GM21367 (cell line): Measurements from ENCODE around the gene NTNG2.

Source experiments
- ATAC-seq: cut with Tn5 transposase; IDR thresholded peaks from one replicate; pipeline ENCODE4 v1.9.1; 2021; ENCODE audit not compliant: unreplicated experiment

The NTNG2 gene

DNA sequence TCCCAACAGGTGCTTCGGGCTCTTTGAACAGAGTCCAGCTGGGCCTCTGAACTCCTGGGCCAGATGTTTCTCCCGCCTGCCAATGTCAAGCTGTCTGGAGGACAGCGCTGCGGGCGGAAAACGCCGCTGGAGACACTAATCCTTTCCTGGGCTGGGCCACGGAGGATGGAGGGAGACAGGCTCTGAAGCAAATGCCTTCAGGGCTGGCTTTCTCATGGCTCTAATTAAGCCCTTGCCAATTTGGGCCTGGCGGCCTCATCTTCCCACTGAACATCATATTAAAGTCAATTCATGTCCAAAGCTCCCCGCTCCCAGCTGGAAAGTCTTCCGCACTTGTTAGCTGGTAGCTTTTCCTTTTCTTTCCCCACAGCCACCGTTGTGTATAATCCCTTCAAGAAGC is 72.7 kb downstream of the NTNG2 start:
- no peak for ATAC-seq

DNA sequence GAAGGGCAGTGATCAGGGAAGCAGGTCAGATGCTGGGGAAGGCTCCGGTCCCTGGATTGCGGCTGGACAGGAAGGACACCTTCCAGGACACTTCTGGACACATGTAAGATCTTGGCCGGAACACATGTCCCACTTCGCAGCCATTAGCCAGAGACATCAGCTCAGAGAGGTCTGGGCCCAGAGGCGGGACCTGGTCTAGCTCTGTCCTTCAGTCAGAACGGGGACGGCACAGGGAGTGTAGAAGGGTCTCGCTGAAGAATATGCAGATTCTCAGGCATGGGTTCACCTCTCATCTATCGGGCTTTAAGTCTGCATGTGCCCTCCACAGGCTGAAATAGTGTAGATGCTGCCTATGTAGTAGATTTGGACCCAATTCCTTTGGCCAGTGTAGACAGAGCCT is 73.3 kb downstream of the NTNG2 start:
- no peak for ATAC-seq

DNA sequence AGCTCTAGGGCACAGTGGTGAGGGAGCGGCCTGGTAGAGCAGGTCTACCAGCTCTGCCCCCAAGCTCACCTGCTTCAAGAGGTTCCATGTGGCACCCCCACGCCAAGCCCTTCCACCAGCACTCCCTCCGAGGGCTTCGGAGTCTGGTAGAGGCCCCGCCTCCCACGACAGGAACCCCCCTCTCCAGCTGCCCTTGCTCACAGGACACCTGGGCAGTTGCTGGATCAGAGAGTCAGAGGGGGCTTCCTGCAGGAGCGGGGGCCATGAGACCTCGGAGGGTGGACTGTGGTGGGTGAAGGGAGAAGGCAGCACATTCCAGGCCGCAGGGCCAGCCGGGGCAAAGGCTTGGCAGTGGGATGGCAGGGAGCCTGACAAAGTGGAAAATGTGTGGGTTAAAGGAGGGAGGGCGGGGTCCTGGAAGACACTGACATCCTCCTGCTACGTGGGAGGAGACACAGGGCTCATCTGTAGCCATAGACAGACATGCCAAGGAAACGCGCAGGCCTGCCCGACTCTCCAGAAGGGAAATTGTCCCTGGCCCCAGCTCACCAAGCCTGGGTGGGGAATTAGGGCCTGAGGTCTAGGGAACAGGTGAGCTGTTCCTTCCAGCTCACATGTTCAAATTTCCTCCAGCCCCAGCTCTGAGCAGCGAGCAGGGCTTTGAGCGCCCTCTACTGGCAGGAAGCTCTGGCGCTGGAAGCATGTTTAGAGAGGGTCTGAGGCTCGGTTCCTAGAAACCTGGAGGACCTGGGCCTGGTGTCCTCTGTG is 74.2 kb downstream of the NTNG2 start:
- no peak for ATAC-seq

DNA sequence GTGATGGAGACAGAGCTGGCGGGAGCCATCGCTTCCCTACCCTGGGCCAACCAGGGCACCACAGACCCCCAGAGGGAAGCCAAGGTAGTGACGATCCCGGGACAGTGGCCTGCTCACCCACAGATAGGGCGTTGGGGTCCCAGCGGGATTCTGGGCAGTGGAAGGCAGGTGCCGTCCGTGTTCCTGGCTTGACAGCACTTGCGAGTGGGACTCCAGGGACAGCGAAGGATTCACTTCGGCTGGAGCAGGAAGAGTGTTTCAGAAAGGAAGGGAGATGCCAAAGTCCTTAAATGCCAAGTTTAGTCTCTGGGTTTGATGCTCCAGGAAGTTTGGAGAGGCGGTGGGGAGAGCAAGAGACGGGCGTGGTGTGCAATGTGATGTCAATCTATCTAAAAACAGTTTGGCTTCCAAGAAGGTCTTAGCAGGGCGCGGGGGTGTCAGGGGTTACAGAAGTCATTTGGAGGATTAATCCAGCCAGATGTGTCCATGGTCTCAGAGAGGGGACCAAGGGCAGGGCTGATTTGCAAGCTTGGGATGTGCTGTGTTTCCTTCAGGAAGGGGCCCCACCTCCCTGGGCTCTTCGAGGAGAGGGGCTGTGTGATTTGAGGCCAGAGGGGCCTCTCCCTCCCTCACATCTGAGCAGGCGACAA is 74.9 kb downstream of the NTNG2 start:
- ATAC-seq: no peak

DNA sequence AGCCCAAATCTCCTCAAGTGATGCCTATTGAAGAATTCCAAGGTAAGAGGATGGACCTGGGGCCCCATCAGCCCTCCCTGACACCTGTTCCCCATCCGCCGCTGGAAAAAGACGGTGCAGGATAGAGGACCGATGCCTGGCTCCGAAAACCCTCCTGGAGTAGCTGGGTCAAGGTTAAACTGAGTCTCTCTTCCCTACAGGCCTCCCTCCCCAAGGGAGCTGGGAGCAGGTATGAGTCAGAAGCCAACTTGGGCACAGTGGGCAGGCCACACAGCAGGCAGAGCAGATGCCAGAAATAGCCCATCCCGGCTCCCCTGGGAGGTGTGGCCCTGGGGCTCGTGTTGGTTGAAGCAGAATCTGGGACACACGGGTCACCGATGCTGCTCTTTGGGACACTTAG is 75.6 kb downstream of the NTNG2 start:
- no peak for ATAC-seq

DNA sequence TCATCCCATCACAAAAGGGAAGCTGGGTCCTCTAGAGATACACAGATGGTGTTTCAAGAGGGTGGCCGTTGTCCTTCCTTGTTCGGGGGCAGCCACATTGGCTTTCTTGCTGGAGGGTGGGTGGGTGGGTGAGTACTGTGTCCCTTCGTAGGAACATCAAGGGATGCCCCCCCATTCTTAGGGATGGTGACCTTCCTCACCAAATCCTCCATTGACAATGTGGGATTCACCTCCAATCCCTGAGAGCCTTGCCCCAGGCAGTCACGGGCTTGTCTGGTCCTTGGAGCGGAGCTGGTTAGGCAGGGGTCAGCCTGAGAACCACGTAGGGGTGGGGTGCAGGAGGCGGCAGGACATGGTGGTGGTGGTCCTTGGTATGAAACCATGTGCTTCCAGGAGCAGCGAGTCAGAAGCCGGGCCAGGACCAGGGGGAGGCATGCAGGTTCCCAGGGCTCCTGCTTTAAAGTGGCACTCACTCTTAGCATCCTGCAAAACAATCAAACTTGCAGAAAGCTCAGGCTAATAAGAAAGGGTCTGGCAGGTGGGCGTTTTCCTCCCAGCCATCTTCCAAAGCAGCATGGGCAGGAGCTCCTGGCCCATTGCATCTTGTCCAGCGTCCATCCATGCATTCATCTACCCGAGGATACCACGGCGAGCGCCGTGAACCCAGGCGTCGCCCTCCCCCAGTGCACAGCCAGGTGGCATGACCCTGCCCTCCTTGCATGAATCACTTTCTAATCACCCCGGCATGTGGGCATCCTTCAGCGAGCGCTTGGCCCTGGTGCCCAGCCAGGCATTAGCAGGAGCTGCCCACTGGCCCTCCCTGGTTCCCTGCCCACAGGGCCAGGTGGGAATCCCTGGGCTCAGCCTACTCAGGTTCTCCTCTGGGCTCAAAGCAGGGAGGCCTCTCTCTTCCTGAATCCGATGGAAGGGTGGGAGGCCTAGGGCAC is 76.4 kb downstream of the NTNG2 start:
- no peak for ATAC-seq

DNA sequence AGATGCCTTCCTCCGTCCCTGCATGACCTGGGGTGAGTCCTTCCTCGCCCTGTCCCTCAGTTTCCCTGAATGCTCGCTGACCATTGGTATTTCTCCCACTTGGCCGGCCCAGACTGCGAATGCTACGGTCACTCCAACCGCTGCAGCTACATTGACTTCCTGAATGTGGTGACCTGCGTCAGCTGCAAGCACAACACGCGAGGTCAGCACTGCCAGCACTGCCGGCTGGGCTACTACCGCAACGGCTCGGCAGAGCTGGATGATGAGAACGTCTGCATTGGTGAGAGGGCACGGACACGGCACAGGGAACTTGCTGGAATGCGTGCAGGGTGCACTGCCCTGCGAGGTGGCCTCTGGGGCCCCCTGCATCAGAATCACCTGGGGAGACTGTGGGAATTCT is 77.1 kb downstream of the NTNG2 start:
- no peak for ATAC-seq

DNA sequence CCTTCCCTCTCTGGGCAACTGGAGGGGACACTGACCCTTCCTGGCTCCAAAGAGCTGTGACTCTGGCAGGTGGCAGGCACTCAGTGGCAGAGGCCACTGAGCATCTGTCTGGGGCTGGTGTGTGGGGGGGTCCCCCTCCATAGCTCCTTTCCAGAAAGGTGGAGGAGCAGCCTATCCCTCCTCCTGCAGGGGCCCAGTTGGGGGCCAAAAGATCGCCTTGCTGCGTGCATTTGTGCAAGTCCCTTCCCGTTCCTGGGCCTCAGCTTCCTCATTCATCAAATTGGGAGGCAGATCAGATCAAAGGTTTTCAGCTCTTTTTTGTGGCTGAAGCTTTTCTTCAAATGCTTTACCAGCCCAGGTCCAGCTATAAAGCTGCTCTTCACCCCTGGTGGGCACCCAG is 77.7 kb downstream of the NTNG2 start:
- no peak for ATAC-seq

DNA sequence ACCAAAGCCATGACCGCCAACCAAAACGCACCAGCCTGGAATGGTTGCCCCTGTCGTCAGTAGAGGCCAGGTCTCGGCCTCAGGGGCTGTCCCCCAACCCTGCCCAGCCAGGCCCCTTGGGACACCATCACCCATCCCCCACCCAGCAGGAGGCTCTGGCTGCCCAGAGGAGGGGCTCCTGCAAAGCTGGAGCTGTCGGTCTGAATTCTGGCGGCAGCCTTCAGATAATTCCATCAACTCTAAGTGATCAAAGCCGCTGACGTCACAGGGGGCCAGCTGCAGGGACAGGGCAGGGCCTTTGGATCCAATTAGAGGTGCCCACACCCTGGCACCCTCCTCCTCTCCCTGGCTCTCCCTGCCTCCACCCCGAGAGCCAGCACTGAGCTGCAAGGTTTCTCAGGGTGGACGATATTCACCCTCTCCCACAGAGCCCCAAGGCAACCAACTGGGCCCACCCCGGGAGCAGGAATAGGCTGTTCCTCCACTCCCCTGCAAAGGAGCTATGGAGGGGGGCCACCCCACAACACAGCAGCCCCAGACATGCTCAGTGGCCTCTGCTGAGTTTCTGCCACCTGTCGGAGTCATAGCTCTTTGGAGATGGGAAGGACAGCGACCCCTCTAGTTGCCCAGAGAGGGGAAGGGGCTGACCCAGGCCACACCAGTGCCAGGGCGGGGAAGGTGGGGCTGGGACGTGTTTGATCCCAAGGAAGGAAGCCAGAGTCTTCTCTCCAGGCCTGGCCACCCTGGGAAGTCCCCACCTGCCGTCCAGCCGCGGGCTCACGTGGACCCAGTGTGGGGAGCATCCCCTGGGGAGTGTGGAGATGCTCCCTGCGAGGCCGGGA is 78.4 kb downstream of the NTNG2 start:
- ATAC-seq: no peak

DNA sequence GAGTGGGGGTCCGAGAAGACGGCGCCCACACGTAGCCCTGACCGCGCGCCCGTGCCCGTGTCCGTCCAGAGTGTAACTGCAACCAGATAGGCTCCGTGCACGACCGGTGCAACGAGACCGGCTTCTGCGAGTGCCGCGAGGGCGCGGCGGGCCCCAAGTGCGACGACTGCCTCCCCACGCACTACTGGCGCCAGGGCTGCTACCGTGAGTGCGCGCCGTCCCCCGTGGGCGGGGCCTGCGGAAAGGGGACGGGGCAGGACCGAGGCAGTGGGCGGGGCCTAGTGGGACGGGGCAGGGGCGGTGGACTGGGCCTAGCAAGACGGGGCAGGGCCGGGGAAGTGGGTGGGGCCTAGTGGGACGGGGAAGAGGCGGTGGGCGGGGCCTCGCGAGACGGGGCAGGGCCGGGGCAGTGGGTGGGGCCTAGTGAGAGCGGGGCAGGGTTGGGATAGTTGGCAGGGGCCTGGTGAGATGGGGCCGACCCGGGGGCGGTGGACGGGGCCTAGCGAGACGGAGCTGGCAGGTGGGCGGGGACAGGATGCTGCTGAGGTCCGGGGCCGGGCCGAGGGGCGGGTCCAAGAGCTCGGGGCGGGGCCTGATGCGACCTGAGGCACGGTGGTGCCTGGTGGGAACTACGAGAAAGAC is 79.1 kb downstream of the NTNG2 start:
- ATAC-seq: peak; percentile 55

DNA sequence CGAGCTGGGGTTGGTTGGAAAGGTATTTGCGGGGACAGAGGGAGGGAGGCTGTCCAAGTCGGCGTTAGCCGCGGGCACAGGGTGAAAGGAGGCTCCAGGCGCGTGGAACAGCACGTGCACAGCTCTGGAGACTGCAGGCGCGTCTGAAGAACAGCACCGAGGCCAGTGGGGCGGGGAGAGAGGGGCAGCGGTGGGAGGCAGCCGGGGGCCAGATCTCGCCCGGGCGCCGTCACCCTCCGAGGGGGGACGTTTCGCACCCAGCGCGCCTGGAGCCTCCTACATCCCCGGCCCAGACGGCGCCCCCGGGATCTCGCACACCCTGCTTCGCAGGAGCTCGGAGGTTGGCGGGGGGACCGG is 79.6 kb downstream of the NTNG2 start:
- no peak for ATAC-seq

DNA sequence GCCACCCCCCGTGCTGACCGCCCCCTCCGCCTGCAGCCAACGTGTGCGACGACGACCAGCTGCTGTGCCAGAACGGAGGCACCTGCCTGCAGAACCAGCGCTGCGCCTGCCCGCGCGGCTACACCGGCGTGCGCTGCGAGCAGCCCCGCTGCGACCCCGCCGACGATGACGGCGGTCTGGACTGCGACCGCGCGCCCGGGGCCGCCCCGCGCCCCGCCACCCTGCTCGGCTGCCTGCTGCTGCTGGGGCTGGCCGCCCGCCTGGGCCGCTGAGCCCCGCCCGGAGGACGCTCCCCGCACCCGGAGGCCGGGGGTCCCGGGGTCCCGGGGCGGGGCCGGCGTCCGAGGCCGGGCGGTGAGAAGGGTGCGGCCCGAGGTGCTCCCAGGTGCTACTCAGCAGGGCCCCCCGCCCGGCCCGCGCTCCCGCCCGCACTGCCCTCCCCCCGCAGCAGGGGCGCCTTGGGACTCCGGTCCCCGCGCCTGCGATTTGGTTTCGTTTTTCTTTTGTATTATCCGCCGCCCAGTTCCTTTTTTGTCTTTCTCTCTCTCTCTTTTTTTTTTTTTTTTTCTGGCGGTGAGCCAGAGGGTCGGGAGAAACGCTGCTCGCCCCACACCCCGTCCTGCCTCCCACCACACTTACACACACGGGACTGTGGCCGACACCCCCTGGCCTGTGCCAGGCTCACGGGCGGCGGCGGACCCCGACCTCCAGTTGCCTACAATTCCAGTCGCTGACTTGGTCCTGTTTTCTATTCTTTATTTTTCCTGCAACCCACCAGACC is 80.2 kb downstream of the NTNG2 start:
- no peak for ATAC-seq

DNA sequence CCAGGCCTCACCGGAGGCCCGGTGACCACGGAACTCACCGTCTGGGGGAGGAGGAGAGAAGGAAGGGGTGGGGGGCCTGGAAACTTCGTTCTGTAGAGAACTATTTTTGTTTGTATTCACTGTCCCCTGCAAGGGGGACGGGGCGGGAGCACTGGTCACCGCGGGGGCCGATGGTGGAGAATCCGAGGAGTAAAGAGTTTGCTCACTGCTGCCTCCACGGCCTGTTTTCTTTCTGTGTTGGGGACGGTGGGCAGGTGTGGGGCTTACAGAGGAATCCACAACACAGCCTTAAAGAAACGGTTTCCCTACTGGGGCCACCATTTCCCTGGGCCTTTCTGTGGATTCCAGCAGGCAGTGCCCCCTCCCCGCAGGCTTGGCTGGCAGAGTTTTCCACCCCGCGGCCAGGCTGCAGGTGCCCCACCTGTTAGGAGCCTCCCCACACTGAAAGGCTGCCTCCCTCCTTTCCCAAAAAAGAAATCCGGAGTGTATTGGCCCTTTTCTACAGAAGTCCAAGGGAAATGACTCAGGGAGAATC is 80.8 kb downstream of the NTNG2 start:
- ATAC-seq: no peak

DNA sequence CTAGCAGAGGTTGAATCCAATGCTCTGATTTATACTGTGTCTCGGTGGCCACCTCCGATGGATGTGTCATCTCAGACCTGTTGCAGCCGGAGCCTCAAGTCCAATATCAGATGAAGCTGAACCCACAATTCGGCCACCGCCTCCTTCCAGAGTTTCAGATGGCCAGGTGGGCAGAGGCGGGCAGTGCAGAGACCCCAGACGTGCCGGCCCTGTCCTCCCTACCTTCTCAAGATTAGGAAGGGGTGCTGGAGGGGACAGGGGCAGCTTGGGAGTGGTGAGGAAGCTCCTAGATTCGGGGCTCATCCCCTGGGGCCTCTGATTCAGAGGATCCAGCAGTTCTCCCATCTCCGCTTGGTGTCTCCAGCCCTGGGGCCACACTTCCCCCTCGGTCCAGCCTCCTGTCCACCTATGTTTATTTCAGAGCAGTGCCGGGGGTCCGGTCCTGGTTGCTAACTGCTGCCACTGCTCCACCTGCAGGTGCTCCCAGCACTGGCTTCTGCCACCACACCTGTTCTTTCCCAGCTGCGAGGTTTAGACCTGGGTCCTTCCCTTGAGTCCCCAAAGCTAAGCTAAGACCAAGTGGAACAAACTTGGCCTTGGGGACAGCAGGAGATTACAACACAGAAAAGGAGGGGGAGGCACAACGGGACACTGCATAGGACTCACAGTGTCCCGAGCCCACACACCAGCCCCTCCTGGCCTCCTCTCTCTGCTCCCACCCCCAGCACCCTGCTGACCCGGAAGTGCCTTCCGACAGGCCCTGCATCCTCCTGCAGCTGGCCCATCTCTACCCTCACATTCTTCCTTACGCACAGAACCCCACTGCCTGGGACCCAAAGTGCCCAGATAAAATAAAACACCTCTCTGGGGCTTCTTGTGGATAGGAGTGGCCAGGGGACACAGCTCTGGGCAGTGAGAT is 81.6 kb downstream of the NTNG2 start:
- no peak for ATAC-seq

DNA sequence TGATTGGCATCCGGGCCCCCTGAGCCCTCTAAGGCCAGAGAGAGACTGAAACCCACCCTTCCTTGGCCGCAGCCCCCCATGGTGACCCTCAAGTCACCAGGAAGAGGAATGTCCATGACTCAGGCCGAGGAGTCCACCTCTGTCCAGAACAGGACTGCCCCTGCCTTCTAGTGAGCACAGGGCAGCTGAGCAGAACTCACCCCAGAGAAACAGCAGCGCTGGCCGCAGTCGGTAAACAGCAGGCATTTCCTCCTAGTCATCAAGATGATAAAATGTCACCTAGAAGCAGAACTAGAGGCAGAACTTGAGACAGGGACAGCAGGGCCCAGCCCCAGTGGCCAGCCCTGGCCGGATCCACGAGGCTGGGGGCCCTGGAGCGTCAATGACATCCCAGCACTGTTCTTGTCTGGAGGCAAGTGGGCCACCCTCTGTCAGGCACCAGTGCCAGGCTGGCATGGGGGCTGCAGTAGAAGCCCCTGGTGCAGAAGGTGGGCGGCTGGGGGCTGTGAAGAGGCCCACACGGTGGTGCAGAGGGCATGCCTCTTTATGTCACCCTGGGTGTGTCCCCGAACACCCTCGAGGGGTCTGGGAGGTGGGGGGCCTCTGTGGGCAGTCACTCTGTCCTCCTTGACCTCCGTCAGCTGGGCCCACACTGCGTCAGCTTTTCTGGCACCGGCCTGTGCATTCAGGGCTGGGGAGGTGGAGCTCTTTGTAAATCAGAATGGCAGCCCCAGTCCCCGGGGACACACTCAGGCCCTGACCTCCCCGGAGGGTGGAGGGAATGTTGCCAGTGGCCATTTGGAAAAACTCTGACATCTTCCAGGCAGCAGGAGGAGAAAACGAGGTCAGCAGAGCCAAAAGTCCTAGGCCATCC is 83.0 kb downstream of the NTNG2 start:
- no peak for ATAC-seq

DNA sequence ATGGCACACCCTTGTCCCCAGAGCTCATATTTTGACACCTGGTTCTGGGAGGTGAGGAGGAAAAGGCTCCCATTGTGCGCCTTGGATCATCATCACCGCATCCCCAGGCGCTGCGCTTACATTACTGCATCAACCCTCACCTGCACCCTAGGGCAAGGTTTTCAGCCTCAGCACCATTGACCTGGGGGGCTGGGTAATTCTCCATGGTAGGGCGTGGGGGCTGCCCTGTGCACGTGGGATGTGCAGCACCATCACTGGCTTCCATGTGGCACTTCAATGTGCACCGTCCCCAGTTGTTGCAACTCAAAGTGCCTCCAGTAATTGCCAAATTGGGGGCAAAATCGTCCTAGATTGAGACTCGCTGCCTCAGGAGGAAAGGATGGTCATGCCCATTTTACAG is 83.6 kb downstream of the NTNG2 start:
- no peak for ATAC-seq

DNA sequence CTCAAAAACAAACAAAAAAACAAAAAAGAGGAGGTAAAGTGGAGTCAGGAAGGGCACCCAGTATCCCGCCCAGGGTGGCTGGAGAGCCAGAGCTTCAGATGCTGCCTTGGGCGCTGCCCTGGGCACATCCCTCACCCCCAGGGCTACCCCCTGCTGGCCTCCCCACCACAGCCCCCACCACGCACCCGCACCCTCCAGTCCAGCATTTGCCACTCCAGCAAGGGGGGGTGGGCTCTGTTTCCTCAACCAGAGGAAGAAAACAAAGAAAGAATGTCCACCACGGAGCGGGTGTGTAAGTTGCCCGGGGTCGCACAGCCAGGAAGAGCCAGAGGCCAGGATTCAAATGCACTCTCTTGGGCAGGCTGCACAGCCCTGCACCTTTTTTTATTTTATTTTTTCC is 86.1 kb downstream of the NTNG2 start:
- no peak for ATAC-seq
